GM18520 (cell line): Measurements from ENCODE around the gene ATRX.
A peak's percentile ranks its signal among the peaks of the same experiment; 100 is the strongest.
"Not testable (repeated sequence)": the region's sequence is repeated elsewhere in the genome, so short reads cannot be mapped to it uniquely, and the experiment has no call there.

Experiments used
- ATAC-seq: cut with Tn5 transposase; IDR thresholded peaks from one replicate; pipeline ENCODE4 v1.9.1; 2021; ENCODE audit not compliant: unreplicated experiment

ATRX gene, protein sequence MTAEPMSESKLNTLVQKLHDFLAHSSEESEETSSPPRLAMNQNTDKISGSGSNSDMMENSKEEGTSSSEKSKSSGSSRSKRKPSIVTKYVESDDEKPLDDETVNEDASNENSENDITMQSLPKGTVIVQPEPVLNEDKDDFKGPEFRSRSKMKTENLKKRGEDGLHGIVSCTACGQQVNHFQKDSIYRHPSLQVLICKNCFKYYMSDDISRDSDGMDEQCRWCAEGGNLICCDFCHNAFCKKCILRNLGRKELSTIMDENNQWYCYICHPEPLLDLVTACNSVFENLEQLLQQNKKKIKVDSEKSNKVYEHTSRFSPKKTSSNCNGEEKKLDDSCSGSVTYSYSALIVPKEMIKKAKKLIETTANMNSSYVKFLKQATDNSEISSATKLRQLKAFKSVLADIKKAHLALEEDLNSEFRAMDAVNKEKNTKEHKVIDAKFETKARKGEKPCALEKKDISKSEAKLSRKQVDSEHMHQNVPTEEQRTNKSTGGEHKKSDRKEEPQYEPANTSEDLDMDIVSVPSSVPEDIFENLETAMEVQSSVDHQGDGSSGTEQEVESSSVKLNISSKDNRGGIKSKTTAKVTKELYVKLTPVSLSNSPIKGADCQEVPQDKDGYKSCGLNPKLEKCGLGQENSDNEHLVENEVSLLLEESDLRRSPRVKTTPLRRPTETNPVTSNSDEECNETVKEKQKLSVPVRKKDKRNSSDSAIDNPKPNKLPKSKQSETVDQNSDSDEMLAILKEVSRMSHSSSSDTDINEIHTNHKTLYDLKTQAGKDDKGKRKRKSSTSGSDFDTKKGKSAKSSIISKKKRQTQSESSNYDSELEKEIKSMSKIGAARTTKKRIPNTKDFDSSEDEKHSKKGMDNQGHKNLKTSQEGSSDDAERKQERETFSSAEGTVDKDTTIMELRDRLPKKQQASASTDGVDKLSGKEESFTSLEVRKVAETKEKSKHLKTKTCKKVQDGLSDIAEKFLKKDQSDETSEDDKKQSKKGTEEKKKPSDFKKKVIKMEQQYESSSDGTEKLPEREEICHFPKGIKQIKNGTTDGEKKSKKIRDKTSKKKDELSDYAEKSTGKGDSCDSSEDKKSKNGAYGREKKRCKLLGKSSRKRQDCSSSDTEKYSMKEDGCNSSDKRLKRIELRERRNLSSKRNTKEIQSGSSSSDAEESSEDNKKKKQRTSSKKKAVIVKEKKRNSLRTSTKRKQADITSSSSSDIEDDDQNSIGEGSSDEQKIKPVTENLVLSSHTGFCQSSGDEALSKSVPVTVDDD (N-terminal part only)

DNA sequence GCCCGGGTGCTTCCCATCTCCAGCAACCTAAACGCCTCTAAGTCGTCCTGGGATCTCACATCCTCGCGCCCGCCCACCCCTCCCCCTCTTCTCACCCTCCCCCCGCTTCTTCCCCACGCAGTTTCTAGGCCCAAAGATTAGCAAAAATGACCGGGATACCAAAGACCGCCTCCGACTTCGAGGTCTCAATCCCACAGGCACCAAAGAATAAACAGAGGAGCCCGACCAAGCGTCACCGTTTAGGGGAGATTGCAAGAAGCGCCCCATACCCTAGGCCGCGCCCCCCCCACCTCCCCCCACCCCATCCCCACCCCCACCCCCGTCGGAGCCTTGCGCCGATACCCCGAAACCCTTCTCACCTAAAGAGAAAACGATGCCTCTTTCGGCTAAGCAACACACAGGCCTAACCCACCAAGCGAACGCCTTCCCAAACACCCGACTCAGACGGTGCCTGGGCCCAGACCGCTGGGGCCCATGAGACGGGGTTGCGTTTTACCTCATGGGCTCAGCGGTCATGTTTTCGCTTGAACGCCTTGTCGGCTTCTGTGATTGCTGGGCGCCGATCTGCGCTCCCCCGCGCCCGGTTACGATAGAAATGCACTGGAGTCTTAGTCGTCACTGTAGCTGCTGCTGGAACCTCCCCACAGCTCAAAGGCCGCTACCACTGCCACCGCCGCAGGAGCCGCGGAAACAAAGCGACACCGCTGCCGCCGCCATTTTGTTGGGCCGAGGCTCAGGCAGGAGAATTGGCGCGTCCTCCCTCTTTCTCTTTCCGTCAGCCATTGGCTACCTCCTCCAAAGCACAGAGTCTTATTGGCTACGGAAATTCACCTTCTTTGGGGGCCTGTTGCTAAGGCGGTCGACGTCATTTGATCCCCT is at the start of gene ATRX:
TSS of gene ATRX (minus strand) at position 731 of the 879 bp plus-strand sequence. CDS start at position 516, 215 bp downstream.
- ATAC-seq, result peak; percentile 84

DNA sequence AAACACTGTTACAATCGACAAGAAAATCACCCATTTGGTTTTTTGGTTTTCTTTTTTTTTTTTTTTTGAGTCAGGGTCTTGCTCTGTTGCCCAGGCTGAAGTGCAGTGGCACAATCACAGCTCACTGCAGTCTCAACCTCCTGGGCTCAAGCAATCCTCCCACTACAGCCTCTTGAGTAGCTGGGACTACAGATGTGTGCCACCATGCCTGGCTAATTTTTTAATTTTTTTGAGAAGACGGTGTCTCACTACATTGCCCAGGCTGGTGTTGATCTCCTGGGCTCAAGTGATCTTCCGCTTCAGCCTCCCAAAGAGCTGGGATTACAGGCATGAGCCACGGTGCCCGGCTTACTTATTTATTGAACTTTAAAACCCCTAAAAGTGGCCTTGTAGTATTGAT is 45.5 kb upstream of the ATRX start:
- ATAC-seq, result not testable (repeated sequence)

DNA sequence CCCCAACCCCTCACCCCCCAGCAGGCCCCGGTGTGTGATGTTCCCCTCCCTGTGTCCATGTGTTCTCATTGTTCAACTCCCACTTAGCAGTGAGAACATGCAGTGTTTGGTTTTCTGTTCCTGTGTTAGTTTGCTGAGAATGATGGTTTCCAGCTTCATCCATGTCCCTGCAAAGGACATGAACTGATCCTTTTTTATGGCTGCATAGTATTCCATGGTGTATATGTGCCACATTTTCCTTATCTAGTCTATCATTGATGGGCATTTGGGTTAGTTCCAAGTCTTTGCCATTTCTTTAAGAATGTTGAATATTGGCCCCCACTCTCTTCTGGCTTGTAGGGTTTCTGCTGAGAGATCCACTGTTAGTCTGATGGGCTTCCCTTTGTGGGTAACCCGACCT is 36.0 kb upstream of the ATRX start:
- not testable (repeated sequence) for ATAC-seq

DNA sequence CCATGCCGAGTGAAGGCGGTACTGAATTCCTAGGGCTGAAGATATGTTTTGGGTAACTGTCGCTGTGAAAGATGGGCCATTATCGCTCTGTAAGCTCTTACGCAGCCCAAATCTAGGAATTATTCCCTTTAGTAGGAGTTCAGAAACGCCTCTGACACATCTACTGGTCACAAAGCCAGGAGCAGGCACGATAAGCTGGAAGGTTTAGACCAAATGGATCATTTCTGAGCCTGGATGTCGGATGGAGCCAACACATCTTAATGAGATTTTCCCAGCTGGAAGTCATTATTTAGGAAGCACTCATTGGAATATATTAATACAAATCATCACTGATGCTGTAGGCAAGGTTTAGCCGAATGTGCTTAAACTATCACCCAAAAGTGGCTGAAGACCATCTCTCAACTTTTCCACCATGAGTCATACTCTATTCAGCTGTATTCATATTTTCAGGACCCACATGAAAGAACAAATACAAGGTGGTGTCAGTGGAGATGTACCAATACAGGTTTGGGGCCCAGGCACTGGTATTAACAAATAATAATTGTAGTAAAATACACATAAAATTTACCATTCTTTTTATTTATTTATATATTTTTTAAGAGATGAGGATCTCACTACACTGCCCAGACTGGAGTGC is 34.2 kb upstream of the ATRX start:
- ATAC-seq, result no peak

DNA sequence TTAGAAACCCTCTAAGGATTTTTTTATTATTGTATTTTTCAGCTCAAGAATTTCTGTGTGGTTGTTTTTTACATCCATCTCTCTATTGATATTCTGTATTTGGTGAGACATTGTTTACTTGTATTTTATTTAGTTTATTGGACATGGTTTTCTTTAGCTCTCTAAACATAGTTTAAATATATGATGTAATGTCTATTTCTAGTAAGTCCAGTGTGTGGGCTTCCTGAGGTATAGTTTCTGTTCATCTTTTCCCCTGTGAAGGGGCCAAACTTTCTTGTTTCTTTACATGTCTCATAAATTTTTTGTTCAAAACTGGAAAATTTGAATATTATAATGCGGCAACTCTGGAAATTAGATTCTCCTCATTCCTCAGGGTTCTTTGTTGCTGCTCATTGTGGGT is 28.2 kb upstream of the ATRX start:
- ATAC-seq, result no peak

DNA sequence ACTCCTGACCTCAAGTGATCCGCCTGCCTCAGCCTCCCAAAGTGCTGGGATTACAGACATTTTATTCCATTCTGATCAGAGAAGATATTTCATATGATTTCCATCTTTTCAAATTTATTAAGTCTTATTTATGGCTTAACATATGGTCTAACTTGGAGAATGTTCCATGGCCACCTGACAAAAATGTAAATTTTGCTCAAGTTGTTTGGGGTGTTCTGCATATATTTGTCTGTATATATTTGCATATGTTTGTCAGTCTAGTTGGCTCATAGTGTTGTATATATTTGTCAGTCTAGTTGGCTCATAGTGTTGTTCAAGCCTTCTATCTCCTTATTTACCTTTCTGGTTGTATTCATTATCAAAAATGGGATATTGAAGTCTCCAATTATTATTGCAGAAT is 16.2 kb upstream of the ATRX start:
- ATAC-seq, result no peak

DNA sequence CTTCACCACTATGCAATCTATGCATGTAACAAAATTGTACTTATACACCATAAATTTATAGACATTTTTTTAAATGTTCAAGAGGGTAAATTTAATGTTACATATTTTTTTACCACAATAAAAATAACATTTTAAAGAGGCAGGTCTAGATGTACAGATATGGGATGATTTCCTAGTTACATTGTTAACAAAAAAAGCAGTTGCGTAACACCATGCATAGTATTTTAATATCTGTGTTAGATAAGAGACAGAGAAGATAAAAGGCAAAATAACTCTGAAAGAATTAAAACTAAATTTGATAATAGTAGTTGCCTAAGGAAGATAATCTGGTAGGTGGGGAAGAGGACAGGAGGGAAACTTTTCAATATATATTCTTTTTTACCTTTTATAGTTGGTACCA is 9.1 kb upstream of the ATRX start:
- ATAC-seq, result no peak

DNA sequence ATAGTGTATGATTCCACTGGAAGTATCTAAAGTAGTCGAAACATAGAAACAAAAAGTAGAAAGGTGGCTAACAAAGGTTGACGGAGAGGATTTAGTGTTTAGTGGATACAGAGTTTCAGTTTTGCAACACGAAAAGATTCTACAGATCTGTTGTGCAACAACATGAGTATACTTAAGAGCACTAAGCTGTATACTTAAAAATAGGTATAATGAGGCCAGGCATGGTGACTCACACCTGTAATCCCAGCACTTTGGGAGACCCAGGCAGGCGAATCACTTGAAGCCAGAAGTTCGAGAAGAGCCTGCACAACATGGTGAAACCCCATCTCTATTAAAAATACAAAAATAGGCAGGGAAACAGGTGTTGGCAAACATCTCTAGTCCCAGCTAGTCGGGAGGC is 7.9 kb upstream of the ATRX start:
- no peak for ATAC-seq

DNA sequence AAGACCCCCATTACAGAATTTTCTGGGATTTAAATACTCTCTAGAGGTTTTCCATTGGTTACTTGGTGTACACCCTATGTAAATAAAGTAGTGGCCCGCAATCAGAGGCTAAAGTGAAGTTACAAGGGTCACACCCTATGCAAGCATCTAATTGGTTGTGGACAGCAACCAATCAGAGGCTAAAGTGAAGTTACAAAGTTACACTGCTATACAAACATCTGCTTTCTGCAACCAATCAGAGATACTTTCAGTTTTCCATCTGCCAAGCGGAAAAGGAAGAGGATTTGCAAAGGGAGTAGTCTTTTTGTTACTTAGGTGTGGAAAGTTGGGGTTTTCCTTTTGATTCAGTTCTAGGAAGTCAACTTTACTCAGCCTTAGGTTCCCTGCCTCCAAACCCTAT is 2.0 kb upstream of the ATRX start:
- ATAC-seq, result no peak

DNA sequence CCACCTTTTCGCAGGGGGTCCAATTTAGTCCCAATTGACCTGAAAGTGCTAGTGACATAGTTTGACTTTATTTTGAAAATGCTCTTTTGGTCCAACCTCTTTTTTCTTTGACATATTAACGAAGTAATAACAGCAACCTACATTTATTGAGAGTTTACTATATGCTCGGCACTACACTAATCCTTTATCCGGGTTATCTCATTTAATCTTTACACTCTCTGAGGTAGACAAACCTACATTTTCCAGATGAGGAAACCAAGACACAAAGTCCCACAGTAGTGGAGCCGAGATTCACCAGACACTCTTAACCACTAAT is 307 bp upstream of the ATRX start:
- ATAC-seq, result peak; percentile 1

DNA sequence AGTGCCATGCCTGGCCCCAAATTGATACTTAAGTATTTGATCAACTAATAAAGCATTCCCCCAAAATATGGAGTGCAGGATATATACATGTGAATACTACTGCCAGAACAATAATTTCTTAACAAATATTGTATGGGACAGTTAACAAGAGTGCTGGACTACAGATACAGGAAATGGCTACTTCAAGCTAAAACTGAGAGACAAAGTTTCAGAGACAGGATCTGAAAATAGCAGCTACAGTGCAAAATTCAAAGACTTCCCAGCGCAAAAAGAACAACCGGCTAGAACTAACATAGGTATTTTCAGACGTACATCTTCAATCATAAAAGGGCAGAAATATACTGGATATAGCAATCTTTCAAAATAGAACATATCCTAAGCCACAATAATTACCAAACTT is 6.3 kb downstream of the ATRX start:
- no peak for ATAC-seq

DNA sequence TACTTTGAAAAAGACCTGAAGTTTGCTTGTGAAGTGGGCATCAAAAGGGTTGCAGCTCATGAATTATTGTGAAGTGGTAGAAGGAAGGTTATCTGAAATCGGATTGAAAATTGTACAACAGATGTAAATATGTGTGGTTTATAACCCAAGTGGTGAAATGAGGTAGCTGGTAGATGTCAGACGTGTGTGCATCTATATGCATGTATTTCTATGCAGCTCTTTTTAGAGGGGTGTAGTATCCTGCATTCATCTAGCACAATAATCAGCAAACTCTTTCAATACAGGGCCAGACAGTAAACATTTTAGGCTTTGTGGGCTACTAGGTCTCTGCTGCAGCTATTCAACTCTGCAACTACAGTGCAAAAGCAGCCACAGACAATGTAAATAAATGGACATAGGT is 9.4 kb downstream of the ATRX start:
- ATAC-seq, result no peak

DNA sequence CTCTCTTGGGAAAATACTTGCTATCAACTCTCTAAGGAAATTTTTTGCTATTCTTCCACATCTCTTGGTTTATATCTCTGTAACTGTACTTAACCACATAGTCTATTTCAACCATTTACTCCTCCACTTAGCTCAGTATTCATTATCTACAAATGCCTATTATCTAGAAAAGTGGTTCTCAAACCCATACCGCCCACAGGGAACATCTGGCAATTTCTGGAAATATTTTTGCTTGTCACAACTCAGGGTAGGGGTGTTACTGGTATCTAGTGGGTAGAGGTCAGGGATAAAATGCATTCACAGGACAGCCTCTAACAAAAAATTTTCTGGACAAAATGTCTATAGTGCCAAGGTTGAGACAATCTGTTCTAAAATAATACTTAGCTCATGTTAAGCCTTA is 14.4 kb downstream of the ATRX start:
- no peak for ATAC-seq

DNA sequence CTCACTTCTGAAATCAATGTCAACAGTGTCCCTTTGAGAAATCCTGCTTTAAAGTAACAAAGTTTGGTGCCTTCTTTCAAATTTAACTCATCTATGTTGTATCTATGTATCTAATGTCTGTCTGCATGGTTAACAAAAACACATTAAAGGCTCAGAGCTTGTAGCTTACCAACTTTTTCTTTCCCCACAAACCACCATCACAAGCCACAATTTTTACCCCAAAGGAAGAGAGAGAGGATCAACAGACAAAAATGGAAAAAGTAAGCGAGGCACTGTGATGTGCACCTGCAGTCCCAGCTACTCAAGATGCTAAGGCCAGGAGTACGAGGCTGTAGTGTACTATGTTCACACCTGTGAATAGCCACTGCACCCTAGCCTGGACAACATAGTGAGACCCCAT is 17.2 kb downstream of the ATRX start:
- ATAC-seq, result no peak

DNA sequence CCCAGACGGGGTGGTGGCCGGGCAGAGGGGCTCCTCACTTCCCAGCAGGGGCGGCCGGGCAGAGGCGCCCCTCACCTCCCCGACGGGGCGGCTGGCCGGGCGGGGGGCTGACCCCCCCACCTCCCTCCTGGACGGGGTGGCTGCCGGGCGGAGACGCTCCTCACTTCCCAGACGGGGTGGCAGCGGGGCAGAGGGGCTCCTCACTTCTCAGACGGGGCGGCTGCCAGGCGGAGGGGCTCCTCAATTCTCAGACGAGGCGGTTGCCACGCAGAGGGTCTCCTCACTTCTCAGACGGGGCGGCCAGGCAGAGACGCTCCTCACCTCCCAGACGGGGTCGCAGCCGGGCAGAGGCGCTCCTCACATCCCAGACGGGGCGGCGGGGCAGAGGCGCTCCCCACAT is 19.8 kb downstream of the ATRX start:
- ATAC-seq, result not testable (repeated sequence)

DNA sequence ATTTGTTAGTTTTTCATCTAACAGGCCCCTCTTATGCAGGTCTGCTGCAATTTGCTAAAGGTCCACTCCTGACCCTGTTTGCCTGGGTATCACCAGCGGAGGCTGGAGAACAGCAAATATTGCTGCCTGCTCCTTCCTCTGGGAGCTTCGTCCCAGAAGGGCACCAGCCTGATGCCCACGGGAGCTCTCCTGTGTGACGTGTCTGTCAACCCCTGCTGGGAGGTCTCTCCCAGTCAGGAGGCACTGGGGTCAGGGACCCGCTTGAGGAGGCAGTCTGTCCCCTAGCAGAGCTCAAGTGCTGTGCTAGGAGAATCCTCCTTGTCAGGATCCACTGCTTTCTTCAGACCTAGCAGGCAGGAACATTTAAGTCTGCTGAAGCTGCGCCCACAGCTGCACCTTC is 30.5 kb downstream of the ATRX start:
- no peak for ATAC-seq

DNA sequence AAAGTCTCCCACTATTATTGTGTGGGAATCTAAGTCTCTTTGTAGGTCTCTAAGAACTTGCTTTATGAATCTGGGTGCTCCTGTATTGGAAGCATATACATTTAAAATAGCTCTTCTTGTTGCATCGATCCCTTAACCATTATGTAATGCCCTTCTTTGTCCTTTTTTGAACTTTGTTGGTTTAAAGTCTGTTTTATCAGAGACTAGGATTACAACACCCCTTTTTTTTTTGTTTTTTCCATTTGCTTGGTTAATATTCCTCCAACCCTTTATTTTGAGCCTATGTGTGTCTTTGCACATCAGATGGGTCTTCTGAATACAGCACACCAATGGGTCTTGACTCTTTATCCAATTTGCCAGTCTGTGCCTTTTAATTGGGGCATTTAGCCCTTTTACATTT is 32.1 kb downstream of the ATRX start:
- ATAC-seq, result not testable (repeated sequence)

DNA sequence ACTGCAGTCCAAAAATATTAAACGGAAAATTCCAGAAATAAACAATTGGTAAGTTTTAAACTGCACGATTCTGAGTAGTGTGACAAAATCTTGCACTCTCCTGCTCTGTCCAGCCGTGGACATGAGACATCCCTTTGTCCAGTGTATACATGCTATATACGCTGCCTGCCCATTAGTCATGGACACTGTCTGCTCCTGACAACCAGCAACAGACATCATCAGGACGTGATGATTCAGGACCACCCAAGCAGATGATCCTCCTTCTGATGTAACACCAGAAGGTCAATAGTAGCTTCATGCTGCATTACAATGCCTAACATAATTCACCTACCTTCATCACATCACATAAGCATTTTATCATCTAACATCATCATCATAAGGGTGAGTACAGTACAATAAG is 36.3 kb downstream of the ATRX start:
- ATAC-seq, result no peak

DNA sequence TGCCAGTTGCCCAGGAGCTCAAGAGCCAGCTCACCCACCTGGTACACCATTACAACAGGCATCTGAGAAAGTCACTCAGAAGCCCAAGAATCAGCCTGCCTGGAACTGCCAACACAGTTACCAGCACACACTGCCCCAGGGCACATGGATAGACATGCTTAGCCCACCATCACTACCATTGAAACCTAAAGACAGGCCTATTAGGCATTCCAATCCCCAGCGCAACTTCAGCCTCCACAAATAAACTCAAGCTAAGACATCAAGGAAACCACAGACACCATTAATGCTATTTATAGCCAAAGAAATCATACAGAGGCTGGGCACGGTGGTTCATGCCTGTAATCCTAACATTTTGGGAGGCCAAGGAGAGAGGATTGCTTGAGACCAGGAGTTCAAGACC is 42.3 kb downstream of the ATRX start:
- no peak for ATAC-seq
